ENCODE data around the gene CTDP1. TPM values are rescaled to one million over a fixed set of nuclear protein-coding genes. Genes with fewer than 3 reads are reported as not detected.

CTDP1 gene
- polyA plus RNA-seq, 1 donor (not counting 4 experiments of a cell fraction or from before 2014, with no cell fraction given), result 9.2 TPM

DNA sequence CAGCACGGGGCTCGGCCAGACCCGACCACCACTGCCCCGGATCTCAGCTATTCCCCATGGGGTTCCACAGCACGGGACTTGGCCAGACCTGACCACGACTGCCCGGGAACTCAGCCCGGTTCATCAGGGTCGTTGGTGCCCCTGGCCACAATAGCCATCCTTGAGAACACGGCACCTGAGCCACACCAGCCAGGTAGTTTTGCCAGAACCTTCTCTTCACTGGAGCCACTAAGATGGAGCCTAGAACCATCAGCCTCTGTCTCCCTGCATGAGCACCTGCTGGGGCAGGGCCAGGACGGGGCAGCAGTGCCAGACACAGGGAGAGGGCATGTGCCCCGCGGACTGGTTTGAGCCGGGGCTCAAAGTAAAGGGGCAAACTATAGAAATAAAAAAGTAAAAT, 106.7 kb downstream of the CTDP1 start:
- Histone ChIP-seq H3K27me3 (ENCODE audit: control insufficient read depth, extremely low read depth, insufficient read depth, low read length) (peaks cover 44% of the 10 kb centered on the region), H3K79me2 (ENCODE audit: control insufficient read depth, insufficient read depth, low read length) (no peaks in the 10 kb centered on the region), H4K20me1 (ENCODE audit: control insufficient read depth, extremely low read depth, insufficient read depth, low read length) (peaks cover 2% of the 10 kb centered on the region), H3K36me3 (ENCODE audit: control insufficient read depth in 2 of 2, extremely low read depth in 1 of 2, insufficient read depth in 2 of 2, low read length in 2 of 2) (no peaks in the 10 kb centered on the region), H3K27ac (ENCODE audit: control insufficient read depth, insufficient read depth, low read length) (no peak overlapping the region), H3K9me3 (ENCODE audit: control insufficient read depth, low read depth, low read length) (peaks cover 4% of the 10 kb centered on the region), H2AFZ (ENCODE audit: control insufficient read depth, low read length) (no peak overlapping the region), H3K4me2 (ENCODE audit: control insufficient read depth, extremely low read depth, insufficient read depth, low read depth, low read length) (no peak overlapping the region), H3K9me1 (ENCODE audit: control insufficient read depth, extremely low read depth, insufficient read depth, low read length) (no peaks in the 10 kb centered on the region), H3K9ac (ENCODE audit: control insufficient read depth, extremely low read depth, insufficient read depth, low read length) (no peak overlapping the region), H3K4me1 (ENCODE audit: control insufficient read depth, extremely low read depth, insufficient read depth, low read length) (peaks cover 5% of the 10 kb centered on the region), H3K4me3 (ENCODE audit: control insufficient read depth in 2 of 3, extremely low read depth in 1 of 3, insufficient read depth in 2 of 3, low read depth in 1 of 3, low read length in 3 of 3) (no peak overlapping the region)
- TF ChIP-seq, protein P1, sequence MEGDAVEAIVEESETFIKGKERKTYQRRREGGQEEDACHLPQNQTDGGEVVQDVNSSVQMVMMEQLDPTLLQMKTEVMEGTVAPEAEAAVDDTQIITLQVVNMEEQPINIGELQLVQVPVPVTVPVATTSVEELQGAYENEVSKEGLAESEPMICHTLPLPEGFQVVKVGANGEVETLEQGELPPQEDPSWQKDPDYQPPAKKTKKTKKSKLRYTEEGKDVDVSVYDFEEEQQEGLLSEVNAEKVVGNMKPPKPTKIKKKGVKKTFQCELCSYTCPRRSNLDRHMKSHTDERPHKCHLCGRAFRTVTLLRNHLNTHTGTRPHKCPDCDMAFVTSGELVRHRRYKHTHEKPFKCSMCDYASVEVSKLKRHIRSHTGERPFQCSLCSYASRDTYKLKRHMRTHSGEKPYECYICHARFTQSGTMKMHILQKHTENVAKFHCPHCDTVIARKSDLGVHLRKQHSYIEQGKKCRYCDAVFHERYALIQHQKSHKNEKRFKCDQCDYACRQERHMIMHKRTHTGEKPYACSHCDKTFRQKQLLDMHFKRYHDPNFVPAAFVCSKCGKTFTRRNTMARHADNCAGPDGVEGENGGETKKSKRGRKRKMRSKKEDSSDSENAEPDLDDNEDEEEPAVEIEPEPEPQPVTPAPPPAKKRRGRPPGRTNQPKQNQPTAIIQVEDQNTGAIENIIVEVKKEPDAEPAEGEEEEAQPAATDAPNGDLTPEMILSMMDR (optimal IDR thresholded peaks at IDR 0.05 in 1 of 3, IDR thresholded peaks at IDR 0.05 in 1 of 3, conservative IDR thresholded peaks at IDR 0.05 in 1 of 3; ENCODE audit: extremely low read depth in 1 of 3, insufficient read depth in 2 of 3, low read length in 3 of 3), result no peak
- TF ChIP-seq EZH2 (IDR thresholded peaks at IDR 0.05; ENCODE audit: low read length), result no peak
- FAIRE-seq (no peak), DNase-seq (ENCODE audit: low read depth, low spot score) (no peak)
- dilution Hi-C loops (cut with MboI; ENCODE audit: extremely low pct_ligation_motif_present, low sequenced_read_pairs), result no loop called here

DNA sequence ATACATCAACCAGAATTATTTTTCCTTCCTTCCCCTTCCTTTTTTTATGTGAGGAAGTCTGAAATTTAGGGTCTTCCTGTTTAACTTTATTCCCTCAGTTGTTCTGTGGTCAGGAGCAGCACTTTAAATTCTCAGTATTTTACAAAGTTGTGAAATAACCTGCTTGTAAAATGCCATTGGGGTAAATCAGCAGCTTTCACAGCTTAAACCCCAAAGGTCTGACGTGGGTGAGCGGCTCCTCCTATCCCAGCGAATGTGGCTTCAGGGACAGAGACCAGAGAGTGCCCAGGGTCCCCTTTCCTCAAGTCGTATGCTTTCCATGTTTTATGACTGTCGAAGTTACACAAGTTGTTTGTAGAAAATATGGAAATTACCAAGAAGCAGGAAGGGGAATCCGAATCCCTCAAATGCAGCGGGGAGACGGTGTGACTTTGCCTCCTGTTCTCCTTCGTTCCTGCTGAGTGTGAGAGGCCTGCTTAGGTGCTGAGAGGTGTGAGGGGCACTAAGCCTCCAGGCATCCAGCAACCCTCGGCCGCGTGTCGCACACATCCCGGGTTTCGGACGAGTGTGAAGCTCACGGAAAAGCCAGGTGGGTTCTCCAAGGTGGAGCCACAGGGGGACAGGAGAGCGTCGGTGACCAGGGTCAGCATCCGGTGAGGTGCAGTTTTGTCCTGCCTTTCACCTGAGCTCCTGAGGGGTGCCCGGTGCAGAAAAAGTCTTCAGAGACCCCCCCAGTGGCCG, 107.4 kb downstream of the CTDP1 start:
- peaks cover 44% of the 10 kb centered on the region for H3K27me3 ChIP-seq (ENCODE audit: control insufficient read depth, extremely low read depth, insufficient read depth, low read length)
- no peak overlapping the region for H2AFZ ChIP-seq (ENCODE audit: control insufficient read depth, low read length)
- peaks cover 4% of the 10 kb centered on the region for H3K9me3 ChIP-seq (ENCODE audit: control insufficient read depth, low read depth, low read length)
- DNase-seq (ENCODE audit: low read depth, low spot score) (no peak), FAIRE-seq (no peak)
- dilution Hi-C loops (cut with MboI; ENCODE audit: extremely low pct_ligation_motif_present, low sequenced_read_pairs), result no loop called here
- TF ChIP-seq, protein P1 (optimal IDR thresholded peaks at IDR 0.05 in 1 of 3, IDR thresholded peaks at IDR 0.05 in 1 of 3, conservative IDR thresholded peaks at IDR 0.05 in 1 of 3; ENCODE audit: extremely low read depth in 1 of 3, insufficient read depth in 2 of 3, low read length in 3 of 3), result no peak
- no peak for TF ChIP-seq EZH2 (IDR thresholded peaks at IDR 0.05; ENCODE audit: low read length)
- H3K4me2 ChIP-seq (ENCODE audit: control insufficient read depth, extremely low read depth, insufficient read depth, low read depth, low read length), result no peak overlapping the region
- no peaks in the 10 kb centered on the region for H3K36me3 ChIP-seq (ENCODE audit: control insufficient read depth in 2 of 2, extremely low read depth in 1 of 2, insufficient read depth in 2 of 2, low read length in 2 of 2)
- H3K79me2 ChIP-seq (ENCODE audit: control insufficient read depth, insufficient read depth, low read length), result no peaks in the 10 kb centered on the region
- no peak overlapping the region for H3K27ac ChIP-seq (ENCODE audit: control insufficient read depth, insufficient read depth, low read length)
- H3K4me1 ChIP-seq (ENCODE audit: control insufficient read depth, extremely low read depth, insufficient read depth, low read length), result peaks cover 9% of the 10 kb centered on the region
- H3K4me3 ChIP-seq (ENCODE audit: control insufficient read depth in 2 of 3, extremely low read depth in 1 of 3, insufficient read depth in 2 of 3, low read depth in 1 of 3, low read length in 3 of 3), result no peak overlapping the region
- H3K9ac ChIP-seq (ENCODE audit: control insufficient read depth, extremely low read depth, insufficient read depth, low read length), result no peak overlapping the region
- H3K9me1 ChIP-seq (ENCODE audit: control insufficient read depth, extremely low read depth, insufficient read depth, low read length), result no peaks in the 10 kb centered on the region
- H4K20me1 ChIP-seq (ENCODE audit: control insufficient read depth, extremely low read depth, insufficient read depth, low read length), result peaks cover 4% of the 10 kb centered on the region

All from keratinocyte (primary cell).